Glutamatergic neuron (in vitro differentiated cells): Measurements from ENCODE around the gene DDX24. TPM values are rescaled to one million over a fixed set of nuclear protein-coding genes. Genes with fewer than 3 reads are reported as not detected.

Experiments used
- DNase-seq: peaks from one replicate; pipeline ENCODE4 v3.0.0; 2022
- H3K27ac Mint-ChIP-seq: one replicate; pipeline ENCODE4 v1.8.0; 2020; ENCODE audit warnings: mild to moderate bottlenecking, mixed read lengths, inconsistent platforms; ENCODE audit not compliant: unreplicated experiment
- H3K27me3 Mint-ChIP-seq: one replicate; pipeline ENCODE4 v1.8.0; 2020; ENCODE audit warnings: mild to moderate bottlenecking, moderate library complexity, mixed read lengths, inconsistent platforms; ENCODE audit not compliant: unreplicated experiment
- H3K36me3 Mint-ChIP-seq: one replicate; pipeline ENCODE4 v1.8.0; 2020; ENCODE audit warnings: mild to moderate bottlenecking, mixed read lengths, inconsistent platforms; ENCODE audit not compliant: unreplicated experiment
- H3K4me1 Mint-ChIP-seq: one replicate; pipeline ENCODE4 v1.8.0; 2020; ENCODE audit warnings: mild to moderate bottlenecking, low read depth, mixed read lengths, inconsistent platforms; ENCODE audit not compliant: unreplicated experiment
- H3K4me3 Mint-ChIP-seq: one replicate; pipeline ENCODE4 v1.8.0; 2020; ENCODE audit warnings: mild to moderate bottlenecking, mixed read lengths, inconsistent platforms; ENCODE audit not compliant: unreplicated experiment
- H3K9me3 Mint-ChIP-seq: one replicate; pipeline ENCODE4 v1.8.0; 2020; ENCODE audit warnings: mild to moderate bottlenecking, moderate library complexity, mixed read lengths, inconsistent platforms; ENCODE audit not compliant: unreplicated experiment
- total RNA-seq: library from RNA; stranded (reverse); fragmentation: NEBNext Ultra II Directional; extraction: Animal tissue kit (Norgen Biotek cat#: 25700); gene quantifications from one replicate; pipeline ENCODE4 v1.2.1, GENCODE V29; 2021; ENCODE audit not compliant: unreplicated experiment
- TF ChIP-seq, protein P1 (sequence below): fragments of 200-600 bp; sonication (generic); IDR thresholded peaks from one replicate; pipeline ENCODE4 v1.5.0; 2021; ENCODE audit not compliant: partially characterized antibody, unreplicated experiment

DDX24 gene
- total RNA-seq, 1 donor from 2014 or later, result 257 TPM

- H3K36me3 Mint-ChIP-seq, result no peaks in the 10 kb centered on the region
- H3K4me3 Mint-ChIP-seq, result peak within 1 kb of the TSS; percentile 77
- no peaks in the 10 kb centered on the region for H3K9me3 Mint-ChIP-seq
- peak within 1 kb of the TSS; percentile 1 for H3K27ac Mint-ChIP-seq
- TF ChIP-seq, protein P1, sequence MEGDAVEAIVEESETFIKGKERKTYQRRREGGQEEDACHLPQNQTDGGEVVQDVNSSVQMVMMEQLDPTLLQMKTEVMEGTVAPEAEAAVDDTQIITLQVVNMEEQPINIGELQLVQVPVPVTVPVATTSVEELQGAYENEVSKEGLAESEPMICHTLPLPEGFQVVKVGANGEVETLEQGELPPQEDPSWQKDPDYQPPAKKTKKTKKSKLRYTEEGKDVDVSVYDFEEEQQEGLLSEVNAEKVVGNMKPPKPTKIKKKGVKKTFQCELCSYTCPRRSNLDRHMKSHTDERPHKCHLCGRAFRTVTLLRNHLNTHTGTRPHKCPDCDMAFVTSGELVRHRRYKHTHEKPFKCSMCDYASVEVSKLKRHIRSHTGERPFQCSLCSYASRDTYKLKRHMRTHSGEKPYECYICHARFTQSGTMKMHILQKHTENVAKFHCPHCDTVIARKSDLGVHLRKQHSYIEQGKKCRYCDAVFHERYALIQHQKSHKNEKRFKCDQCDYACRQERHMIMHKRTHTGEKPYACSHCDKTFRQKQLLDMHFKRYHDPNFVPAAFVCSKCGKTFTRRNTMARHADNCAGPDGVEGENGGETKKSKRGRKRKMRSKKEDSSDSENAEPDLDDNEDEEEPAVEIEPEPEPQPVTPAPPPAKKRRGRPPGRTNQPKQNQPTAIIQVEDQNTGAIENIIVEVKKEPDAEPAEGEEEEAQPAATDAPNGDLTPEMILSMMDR, result no peak
- peaks cover 3% of the 10 kb centered on the region for H3K4me1 Mint-ChIP-seq
- peaks cover 11% of the 10 kb centered on the region for H3K27me3 Mint-ChIP-seq
- peak; percentile 96 for DNase-seq
These were observed 54.7 kb downstream of the DDX24 start, which contains the start of gene OTUB2 for GRCh38 chr14:94026173-94026888. Gene OTUB2 (plus strand): TSS chr14:94026340. CDS start chr14:94026538, 198 bp downstream.

DNA sequence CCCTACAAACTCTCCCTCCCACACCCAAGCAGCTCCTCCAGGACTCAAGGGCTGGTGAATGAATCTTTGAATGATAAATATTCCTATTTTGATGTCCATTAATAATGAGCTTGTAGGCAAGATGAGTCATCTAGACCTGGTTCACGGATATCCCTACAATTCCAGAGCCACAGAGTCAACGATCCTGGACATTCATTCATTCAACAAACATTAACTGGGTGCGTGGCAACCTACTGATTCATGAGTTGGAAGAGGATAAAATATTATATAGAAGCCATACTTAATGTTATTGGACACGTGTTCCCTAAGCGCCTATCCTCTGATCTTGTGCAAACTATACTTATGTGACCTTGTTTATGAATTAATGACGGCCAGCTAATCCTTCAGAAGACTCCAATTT is 55.3 kb downstream of the DDX24 start:
- TF ChIP-seq, protein P1, result no peak
- DNase-seq, result no peak
- Mint-ChIP-seq H3K36me3 (no peaks in the 10 kb centered on the region), H3K27ac (peak overlapping the region; percentile 1), H3K27me3 (peaks cover 11% of the 10 kb centered on the region), H3K4me3 (peak overlapping the region; percentile 77), H3K4me1 (peaks cover 3% of the 10 kb centered on the region), H3K9me3 (no peaks in the 10 kb centered on the region)

DNA sequence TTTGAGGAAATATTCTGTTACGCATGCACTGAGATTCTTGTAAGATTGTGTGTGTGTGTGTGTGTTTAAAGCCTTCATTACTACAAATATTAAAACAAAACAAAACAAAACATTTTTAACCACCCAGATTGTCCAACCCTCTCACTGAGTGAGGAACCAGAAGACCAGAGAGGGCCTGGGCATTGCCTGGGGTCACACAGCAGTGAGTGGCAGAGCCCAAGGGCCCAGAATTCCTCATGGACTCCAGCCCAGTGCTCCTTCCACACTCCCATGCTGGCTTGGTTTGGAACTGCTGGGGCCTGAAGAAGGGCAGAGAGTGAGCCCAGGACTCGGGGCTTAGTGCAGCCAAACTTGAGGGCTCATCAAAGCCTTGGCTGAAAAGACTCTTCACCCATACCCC is 56.5 kb downstream of the DDX24 start:
- no peak for DNase-seq
- Mint-ChIP-seq H3K36me3 (no peaks in the 10 kb centered on the region), H3K9me3 (no peaks in the 10 kb centered on the region), H3K27me3 (peaks cover 8% of the 10 kb centered on the region), H3K4me3 (no peak overlapping the region), H3K27ac (no peak overlapping the region), H3K4me1 (peaks cover 6% of the 10 kb centered on the region)
- TF ChIP-seq, protein P1, result no peak

- no peak overlapping the region for H3K27ac Mint-ChIP-seq
- H3K4me1 Mint-ChIP-seq, result peaks cover 6% of the 10 kb centered on the region
- H3K27me3 Mint-ChIP-seq, result peaks cover 1% of the 10 kb centered on the region
- H3K9me3 Mint-ChIP-seq, result peaks cover 1% of the 10 kb centered on the region
- DNase-seq, result no peak
- H3K4me3 Mint-ChIP-seq, result no peak overlapping the region
- TF ChIP-seq, protein P1, result no peak
- H3K36me3 Mint-ChIP-seq, result no peaks in the 10 kb centered on the region
These were observed 58.2 kb downstream of the DDX24 start for GRCh38 chr14:94022532-94023411.
